Brain microvascular endothelial cell (primary cell): ENCODE measurements around the gene GTPBP1.
A peak's percentile ranks its signal among the peaks of the same experiment; 100 is the strongest.

ENCODE experiments used
- DNase-seq: peaks from one replicate; pipeline ENCODE4 v3.0.0-alpha.2; 2020
- H3K27ac ChIP-seq: fragments of 250-450 bp; sonication (Bioruptor Pico); 2 replicates; pipeline ENCODE4 v1.5.1; 2020; ENCODE audit warnings: mild to moderate bottlenecking, moderate library complexity
- H3K27me3 ChIP-seq: fragments of 250-450 bp; sonication (Bioruptor Pico); replicated peaks from 2 replicates; pipeline ENCODE4 v1.5.1; 2020; ENCODE audit warnings: mild to moderate bottlenecking
- H3K36me3 ChIP-seq: fragments of 250-450 bp; sonication (Bioruptor Pico); replicated peaks from 2 replicates; pipeline ENCODE4 v1.5.1; 2020; ENCODE audit warnings: mild to moderate bottlenecking
- H3K4me3 ChIP-seq: 2 replicates; pipeline ENCODE4 v1.5.1; 2011; ENCODE audit warnings: low read depth, mild to moderate bottlenecking, control low read depth, low read length, moderate library complexity
- CTCF ChIP-seq: IDR thresholded peaks from 2 replicates; pipeline ENCODE4 v1.5.1; 2011; ENCODE audit warnings: low read depth, mild to moderate bottlenecking, moderate library complexity, low read length, control low read depth, inconsistent platforms; ENCODE audit errors: missing control alignments
- in situ Hi-C: cut with HindIII; loops from 2 replicates; pipeline ENCODE4 v1.10.0; 2017; ENCODE audit warnings: low sequenced_read_pairs, low pct_ligation_motif_present

The GTPBP1 gene

GRCh38 chr22:38732251-38732815, 26.6 kb downstream of the GTPBP1 start:
- no peak for TF ChIP-seq CTCF
- no peak overlapping the region for H3K27ac ChIP-seq
- no peaks in the 10 kb centered on the region for H3K27me3 ChIP-seq
- no peak overlapping the region for H3K4me3 ChIP-seq
- in situ Hi-C loops, result no loop called here
- no peak for DNase-seq
- H3K36me3 ChIP-seq, result peaks cover 70% of the 10 kb centered on the region

DNA sequence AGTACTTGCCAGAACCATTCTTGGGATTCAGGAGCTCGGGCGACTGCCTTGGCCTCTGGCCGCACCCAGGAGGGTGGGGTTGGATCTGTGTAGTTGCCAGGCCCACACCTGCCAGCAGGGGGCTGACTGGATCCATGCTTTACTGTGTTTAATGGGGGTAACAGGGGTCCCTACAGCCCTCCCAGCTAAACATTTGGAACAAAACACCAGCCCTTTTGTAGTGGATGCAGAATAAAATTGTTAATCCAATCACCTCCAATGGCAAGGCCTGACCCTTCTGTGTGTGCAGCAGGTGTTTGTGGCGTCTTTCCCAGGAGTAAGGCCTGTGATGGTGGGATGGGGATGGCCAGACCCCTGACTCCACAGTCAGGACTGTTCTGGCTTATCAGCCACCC, 27.6 kb downstream of the GTPBP1 start:
- H3K27me3 ChIP-seq, result no peaks in the 10 kb centered on the region
- no peak overlapping the region for H3K27ac ChIP-seq
- in situ Hi-C loops, result no loop called here
- no peak for DNase-seq
- no peak overlapping the region for H3K4me3 ChIP-seq
- peaks cover 68% of the 10 kb centered on the region for H3K36me3 ChIP-seq
- TF ChIP-seq CTCF, result peak; percentile 81

DNA sequence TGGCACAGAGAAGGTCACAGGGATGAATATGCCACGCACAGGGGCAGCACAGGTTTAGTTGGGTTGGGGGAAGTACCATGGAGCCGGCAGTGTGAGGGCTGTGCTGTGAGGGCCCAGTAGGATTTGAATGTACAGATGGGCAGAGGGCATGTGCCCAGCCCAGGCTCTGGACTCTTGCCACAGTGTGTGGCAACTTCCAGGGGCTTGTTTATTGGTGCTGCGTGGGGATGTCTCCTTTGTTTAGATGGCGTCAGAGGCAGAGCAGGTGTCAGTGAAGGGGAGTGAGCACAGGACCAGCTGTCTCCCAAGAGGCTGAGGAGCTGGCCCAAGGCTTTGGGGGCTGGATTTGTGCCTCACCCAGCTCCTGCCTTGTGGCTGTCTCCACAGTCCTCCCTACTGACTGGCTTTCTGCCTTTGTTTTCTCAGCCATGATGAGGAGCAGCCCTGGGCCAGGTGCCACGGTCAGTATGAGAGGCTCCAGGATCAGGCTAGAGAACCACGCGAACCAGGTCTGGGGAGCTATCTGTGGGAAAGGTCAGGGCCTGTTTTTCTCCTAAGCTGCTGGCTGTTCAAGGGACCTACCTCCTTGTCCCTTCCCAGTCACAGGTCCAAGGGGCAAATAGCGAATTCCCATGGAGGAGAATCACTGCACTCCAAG, 28.1 kb downstream of the GTPBP1 start:
- Histone ChIP-seq H3K36me3 (peaks cover 71% of the 10 kb centered on the region), H3K27me3 (no peaks in the 10 kb centered on the region), H3K27ac (no peak overlapping the region), H3K4me3 (no peak overlapping the region)
- no peak for TF ChIP-seq CTCF
- no peak for DNase-seq
- in situ Hi-C loops, result no loop called here

GRCh38 chr22:38734421-38735100, 28.8 kb downstream of the GTPBP1 start:
- no peak for TF ChIP-seq CTCF
- no peak overlapping the region for H3K4me3 ChIP-seq
- H3K36me3 ChIP-seq, result peaks cover 70% of the 10 kb centered on the region
- H3K27ac ChIP-seq, result no peak overlapping the region
- in situ Hi-C loops, result no loop called here
- no peaks in the 10 kb centered on the region for H3K27me3 ChIP-seq
- no peak for DNase-seq

DNA sequence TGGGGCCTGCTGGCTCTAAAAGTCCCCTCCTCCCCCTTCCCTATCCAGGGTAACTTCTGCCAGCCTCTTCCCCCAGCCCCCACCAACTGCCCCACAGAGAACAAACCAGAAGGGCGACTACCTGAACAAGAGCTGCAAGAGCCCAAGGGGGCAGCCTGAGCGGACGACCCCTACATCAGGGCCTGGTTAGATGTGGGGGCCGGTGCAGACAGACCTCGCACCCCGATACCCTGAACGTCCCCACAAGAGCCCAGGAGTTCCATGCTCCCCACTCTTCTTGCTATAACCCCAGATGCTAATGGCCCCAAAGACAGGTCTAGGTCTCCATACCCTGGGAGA, 29.4 kb downstream of the GTPBP1 start:
- no peaks in the 10 kb centered on the region for H3K27me3 ChIP-seq
- H3K36me3 ChIP-seq, result peaks cover 69% of the 10 kb centered on the region
- no peak overlapping the region for H3K27ac ChIP-seq
- no peak overlapping the region for H3K4me3 ChIP-seq
- DNase-seq, result no peak
- TF ChIP-seq CTCF, result no peak
- in situ Hi-C loops, result no loop called here
